Measurements from ENCODE around the gene PRXL2B.
"Not testable (repeated sequence)": the region's sequence is repeated elsewhere in the genome, so short reads cannot be mapped to it uniquely, and the experiment has no call there.

Gene PRXL2B

DNA sequence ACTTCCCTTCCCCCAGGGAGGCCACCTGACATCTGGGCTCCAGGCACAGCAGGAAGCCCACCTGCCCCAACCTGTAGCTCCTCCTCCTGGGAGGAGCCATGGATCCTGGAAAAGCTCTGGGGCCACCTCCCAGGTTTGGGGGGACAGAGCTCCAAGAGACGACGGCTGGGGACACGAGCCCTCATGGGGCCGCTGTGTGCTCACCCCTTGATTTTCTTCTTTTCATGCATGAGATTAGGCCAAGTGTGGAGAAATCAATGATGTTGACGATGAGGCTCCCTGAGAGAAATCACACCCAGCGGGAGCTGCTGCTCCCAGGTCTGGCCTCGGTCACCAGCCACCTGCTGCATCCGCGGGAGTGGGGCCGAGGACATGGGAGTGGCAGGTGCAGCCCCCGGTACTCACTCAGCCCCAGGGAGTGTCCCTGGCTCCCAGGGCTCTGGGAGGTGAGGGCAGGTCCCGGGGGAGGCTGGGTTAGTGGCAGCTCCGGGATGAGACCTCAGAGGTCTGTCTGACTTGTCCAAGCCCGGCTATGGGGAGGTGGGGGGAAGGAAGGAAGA, 21.7 kb upstream of the PRXL2B start:
- no peak for DNase-seq

DNA sequence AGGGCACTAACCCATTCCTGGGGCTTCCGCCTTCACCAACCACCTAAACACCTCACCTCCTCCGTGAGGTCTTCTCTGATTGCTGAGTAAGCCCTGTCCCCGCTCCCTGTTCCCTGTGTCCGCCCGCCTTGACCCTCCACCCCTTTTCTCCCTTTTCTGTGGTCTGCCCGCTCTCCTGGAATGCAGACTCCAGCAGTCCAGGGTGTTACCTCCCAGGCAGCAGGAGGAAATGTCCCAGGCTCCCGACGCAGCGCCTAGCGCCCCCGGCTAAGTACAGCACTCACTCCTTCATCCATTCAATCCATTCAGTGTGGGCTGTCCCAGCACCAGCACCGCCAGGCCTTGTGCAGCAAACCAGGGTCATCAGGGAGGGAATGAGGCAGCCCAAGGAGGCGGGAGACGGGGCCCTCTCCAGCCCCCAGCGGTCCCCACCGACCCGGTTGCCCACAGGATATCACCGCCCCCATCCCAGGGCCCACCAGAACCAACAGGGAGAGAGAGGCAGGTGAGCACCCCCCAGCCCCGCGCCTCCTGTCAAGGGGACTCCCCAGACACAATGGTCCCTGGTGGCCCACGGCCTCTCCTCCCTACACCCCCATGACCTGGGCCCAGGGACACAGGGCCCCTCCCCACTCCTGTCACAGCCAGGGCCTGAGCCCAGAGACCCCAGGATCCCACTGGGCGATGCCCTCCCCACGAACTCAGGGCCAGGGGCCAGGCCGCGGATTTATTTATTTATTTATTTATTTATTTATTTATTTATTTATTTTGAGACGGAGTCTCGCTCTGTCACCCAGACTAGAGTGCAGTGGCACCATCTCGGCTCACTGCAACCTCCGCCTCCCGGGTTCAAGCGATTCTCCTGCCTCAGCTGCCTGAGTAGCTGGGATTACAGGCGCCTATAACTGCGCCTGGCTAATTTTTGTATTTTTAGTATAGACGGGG, 20.2 kb upstream of the PRXL2B start:
- DNase-seq, result no peak

DNA sequence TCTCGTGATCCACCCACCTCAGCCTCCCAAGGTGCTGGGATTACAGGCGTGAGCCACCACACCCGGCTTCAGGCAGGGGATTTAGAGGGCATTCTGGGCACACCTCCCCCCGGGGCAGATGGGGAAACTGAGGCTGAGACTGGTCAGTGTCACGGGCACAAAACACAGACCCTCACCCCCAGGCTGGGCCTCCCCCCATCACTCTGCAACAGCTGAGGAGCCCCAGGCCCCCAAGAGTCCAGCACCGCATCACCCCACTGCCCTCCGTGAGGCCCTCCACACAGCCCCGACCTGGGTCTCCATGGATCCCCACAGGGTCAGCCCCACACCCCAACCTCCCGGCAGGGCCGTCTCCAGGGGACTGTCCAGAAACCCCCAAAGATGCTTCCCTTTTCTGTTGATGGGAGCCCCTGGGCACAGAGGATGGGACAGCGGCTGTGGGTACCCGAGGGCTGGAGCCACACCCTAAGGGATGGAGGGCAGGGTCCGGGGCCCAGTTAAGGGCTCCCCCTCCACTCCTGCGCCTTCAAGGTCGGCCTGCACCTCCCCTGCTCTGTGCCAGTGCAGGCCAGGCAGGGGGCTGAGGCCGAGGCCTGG, 19.4 kb upstream of the PRXL2B start:
- DNase-seq, result no peak

DNA sequence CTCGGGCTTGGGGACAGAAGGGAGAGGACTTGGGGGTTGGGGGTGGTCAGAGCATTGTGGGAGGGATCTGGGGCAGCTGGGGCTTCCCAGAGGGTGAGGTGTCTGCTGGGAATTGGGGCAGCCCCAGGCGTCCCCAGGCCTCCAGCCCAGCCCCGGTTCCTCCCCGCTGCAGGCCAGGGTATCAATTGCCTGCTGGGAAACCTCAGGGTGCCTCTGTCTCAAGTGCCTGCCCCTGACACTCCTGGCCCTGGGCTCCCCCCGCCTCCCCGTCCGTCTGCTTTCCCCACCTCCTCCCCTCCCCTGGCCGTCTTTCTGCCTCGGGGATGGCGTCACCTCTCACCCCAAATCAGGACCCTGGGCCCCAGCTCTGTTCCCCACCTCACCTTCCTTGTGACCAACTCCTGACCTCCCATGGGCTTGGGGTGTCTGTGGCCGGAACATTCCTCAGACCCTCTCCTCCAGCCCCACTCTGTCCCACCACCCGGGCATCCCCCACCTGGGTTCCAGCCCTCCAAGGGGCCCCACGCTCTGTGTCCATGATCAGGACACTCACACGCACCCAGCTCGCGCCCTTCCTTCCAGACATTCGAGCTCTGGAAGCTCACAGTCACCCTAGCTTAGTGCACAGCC, 18.3 kb upstream of the PRXL2B start:
- not testable (repeated sequence) for DNase-seq

DNA sequence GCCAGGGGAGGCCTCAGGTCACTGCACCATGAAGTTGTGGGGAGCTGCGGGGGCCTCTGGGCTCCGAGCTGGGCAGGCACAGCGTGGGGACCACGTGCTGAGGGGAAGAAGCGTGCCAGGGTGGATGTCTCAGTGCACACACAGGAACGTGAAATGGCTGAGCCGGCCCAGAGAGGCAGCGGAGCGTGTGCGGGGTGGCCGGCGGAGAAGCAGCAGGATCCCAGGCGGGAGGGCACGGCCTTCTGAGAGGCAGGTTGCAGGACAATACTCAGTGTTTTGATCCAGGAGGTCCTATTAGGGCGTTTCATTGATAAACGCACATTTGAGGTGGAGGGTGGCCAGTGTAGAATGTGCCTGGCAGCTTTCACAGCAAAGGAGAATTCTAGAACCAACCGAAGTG, 17.5 kb upstream of the PRXL2B start:
- DNase-seq, result no peak

DNA sequence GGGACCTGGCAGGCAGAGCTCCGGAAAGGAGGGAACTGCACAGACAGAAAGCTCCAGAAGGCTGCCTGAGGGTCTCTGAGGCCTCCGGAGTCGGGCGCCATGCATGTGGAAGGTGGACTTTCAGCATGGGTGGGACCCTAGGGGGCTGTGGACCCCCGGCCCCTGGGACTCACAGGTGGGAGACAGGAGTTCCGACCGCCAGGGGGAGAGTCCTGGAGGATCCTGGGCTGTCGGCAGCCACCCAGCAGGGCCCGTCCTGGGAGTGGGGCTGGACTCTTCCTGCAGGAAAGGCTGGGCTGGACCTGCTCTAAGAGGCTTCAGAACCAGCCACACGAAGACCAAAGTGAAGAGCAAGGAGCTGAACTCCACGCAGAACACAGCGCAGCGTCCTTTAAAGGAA, 16.9 kb upstream of the PRXL2B start:
- DNase-seq, result not testable (repeated sequence)

DNA sequence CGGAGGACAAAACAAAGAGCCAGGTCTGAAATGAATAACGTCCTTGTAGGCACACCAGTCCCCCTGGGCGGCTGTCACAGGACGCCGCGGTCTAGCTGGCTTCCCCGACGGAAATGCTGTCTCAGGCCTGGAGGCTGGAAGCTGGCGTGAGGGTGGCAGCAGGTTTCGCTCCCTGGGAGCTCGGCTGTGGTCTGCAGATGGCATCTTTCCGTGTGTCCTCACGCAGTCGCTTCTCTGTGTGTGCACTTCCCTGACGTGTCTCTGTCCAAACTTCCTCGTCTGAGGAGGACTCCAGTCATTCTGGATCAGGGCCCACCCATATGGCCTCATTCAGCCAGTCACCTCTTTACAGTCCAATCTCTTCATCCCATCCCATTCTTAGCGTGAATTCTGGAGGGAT, 16.2 kb upstream of the PRXL2B start:
- DNase-seq, result no peak

DNA sequence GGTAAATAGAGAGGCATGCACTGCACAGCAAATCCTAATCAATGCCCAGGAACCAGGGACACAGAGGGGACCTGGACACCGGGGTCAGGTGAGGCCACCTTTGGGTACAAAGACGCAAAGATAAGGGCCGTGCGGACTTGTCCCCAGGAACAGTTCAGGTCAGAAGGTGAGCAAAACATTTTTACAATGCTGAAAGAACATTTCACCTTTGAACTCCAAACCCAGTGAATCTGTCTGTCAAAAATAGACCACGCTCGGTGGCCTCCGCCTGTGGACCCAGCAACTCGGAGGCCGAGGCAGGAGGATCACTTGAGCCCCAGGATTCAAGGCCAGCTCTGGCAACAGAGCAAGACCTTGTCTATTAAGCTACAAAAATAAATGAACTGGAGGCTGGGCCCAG, 15.2 kb upstream of the PRXL2B start:
- no peak for DNase-seq

DNA sequence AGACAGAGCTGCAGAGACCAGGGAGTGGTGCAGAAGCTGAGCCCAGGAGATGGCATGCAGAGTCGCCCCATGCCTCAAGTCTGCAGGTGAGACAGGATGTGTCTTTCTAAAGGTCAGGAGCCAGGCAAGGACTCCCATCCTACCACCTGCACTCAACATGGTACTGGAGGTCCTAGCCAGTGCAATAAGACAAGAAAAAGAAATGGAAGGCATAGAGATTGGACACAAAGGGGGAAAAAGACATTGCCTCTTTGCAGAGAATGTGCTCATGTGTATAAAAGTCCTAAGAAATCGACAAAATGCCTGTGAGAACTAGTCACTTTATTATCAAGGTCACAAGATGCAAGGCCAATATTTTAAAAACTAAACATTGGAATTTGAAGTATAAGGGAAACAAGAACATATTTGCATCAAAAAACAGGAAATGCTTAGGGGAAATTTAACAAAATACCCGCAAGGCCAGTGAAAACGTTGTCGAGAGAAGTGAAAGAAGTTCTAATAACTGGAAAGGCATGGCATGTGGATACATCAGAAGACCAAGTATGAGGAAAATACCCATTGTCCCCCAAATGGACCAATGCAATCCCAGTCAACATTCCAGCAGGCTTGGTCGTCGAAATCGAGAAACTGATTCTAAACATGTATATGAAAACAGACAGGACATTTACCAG, 13.2 kb upstream of the PRXL2B start:
- no peak for DNase-seq

DNA sequence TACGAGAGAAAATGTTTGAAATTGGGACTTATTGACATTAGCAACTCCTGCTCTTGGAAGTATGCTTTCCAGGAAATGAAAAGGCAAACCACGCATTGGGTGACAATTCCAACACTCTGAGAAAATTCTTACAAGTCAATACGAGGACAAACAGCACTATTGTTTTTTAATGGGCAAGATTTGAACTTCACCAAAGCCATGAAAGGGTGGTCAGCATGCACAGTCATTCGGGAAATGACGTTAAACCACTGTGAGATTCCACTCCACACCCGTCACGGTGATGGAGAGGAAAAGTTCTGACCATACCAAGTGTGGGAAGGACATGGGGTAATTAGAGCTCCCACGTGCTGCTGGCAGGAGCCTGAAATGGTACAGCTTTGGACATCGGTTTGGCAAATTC, 12.2 kb upstream of the PRXL2B start:
- no peak for DNase-seq

DNA sequence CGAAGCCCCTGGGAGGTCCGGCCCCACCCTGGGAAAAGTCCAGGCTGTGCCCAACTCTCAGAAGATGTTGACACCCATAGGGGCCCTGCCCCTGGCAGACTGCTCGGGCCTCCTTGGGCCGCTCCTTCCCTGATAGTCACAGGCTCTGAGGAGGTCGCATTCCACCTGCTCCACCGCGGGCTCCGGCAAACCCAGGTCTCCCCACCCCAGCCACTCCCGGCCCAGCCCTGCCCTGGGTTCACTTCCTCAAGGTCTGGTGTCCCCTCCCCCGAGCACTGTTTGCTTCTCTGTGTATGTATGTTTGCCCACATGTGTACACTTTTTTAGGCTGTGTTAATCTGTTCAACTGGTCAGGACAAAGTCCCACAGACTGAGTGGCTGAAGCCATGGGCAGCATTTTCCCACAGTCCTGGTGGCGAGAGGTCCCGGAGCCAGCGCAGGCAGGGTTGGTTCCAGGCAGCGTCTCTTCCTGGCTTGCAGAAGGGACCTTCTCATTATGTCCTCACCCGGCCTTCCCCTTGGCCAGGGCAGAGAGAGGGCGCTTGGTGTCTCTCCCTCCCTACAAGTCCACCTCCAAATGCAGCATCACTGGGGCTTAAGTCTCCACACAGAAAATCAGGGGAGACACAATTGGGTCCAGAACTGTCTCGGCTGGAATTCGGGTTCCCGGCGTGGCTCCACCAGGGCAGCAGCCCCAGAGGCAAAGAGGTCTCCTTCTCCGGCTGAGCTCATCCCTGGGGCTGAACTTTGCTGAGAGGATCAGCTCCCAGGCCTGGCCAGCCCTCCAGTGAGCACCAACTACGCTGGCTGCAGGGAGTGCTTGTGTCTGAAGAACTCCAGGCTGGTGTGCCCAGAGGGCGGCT, 10.5 kb upstream of the PRXL2B start:
- DNase-seq, result no peak

DNA sequence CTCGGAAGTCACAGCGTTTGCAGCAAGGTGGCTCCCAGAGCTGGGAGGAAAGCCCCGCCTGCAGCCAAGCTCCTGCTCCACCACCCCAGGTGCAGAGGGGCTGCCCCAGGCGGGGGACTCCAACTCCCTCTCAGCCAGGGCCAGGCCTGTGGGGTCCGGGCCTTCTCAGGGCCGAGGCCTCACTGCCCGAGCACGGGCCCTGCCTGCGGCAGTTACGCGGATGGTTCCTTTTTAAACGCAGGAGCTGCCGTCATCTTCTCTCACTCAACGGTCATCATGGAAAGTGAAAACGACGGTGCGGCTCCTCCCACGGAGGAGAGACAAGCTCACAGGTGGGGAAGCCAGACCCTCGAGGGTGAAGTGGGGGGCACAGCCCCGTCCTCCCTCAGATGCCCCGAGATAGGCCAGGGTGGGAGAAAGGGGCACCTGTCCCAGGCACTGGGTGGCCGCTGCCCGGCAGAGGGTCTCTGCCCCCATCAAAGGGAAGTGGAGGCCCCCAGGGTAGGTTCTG, 9.0 kb upstream of the PRXL2B start:
- peak; percentile 81 for DNase-seq

DNA sequence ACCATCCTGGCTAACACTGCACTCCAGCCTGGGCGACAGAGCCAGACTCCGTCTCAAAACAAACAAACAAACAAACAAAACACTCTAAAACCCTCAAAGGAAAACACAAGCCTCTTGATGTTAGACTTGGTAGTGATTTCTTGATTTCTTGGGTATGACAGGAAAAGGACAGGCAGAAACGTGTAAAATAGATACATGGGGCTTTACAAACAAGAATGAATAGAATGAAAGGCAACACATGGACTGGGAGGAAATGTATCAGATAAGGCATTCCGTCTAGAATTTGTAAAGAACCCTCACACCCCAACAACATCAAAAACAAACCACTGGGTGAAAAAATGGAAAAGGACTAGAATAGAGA, 7.8 kb upstream of the PRXL2B start:
- DNase-seq, result no peak

DNA sequence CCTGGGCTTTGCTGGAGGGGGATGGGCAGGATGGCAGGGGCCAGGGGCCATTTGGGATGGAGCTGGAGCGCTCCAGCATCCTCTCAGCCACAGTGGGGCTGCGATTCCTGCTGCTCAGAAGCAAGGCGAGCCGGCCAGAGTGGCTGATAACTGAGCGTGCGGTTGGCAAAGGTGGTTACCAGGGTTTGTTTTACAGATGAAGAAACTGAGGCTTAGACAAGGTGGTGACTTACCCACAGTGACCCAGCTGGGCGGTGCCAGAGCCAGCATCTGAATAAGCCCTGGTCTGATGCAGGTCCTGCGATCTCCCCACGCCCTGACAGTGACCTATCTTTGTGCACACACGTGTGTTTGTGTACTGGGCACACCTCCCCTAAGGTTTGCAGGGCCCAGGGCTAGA, 5.9 kb upstream of the PRXL2B start:
- DNase-seq, result no peak

DNA sequence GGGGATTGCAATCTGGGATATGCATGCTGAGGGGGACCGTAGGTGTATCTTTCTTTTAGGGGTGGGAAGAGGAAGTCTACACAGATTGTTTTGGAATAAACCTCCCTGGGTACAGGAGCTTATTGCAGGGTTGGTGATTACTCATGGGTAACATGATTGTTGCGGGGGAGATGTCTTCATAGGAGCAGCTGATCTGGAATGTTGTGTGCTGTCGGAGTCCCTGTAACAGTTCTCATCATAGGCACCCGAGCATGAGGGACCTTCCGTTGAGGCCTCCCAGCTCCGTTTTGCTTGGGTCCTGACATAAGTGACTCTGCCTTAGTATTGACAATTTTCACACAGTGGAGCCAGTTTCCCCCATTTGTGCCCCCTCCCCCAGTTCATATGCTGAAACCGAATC, 4.2 kb upstream of the PRXL2B start:
- no peak for DNase-seq

DNA sequence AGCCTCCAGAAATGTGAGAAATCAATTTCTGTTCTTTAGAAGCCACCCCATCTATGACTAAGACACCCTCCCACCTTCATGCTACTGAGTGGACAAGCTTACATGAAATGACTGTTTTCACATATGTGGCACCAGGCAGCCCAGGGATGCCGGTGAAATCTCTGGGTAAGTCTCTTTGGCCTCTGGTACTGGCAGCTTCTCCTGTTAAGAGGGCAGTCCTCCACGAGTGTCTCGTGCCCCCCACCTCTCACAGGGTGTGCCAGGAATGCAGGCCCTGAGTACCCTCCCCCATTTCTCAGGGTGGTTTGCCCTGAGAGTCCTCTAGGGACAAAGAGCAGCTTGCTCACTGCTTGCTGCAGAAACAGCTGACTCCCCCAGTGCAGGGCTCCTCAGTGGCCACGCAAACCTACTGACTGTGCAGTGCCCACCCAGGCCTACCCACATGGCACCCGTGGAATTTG, 3.2 kb upstream of the PRXL2B start:
- no peak for DNase-seq

DNA sequence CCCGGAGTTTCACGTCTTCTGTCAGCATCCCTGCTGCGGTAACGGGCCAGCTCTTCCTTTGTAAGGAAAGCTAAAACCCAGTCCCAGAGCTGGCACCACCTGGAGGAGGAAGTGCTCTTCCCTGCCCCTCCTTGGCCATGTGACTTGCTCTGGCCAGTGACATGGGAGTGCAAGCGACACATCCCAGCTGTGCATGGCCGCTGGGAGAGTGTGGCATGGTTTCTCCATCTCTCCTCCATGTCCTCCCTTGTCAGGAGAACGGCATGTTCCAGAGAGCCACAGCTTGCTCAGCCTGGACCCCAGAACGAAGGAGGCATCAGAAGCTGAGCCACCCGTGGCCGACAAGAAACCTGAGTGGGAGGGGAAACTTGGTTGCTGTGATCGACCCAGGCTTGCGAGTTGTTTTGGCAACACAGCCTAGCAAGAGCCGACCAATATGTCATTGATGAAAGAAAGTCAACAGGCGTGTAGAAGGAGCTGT, 2.7 kb upstream of the PRXL2B start:
- DNase-seq, result peak; percentile 77

DNA sequence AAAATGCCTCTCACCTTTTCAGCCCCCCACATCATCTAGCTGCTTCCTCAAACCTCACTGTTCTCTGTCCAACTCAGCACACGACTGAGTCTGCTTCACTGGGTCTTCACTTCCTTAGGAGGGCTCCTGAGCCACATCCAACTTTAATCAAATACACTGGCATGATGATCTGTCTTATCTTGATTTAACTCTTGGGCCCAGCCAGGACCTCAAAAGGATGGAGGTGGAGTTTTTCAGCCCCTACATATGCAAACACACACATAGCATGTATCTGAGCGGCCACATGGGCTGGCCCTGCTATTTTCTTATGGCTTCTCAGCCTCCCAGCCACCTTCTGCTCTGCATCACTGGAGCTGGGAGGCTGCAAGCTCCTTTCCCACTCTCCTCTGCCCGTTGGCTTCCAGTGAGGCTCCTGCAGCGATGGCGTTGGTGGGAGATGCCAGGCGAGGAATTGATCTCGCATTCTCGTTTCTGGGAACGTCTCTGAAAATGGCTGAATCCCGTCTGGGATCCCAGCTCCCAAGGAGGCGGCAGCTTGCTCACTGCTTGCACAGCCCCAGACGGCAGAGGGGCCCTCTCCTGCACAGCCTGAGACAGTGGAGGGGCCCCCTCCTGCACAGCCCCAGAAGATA, 1.8 kb upstream of the PRXL2B start:
- DNase-seq, result no peak

DNA sequence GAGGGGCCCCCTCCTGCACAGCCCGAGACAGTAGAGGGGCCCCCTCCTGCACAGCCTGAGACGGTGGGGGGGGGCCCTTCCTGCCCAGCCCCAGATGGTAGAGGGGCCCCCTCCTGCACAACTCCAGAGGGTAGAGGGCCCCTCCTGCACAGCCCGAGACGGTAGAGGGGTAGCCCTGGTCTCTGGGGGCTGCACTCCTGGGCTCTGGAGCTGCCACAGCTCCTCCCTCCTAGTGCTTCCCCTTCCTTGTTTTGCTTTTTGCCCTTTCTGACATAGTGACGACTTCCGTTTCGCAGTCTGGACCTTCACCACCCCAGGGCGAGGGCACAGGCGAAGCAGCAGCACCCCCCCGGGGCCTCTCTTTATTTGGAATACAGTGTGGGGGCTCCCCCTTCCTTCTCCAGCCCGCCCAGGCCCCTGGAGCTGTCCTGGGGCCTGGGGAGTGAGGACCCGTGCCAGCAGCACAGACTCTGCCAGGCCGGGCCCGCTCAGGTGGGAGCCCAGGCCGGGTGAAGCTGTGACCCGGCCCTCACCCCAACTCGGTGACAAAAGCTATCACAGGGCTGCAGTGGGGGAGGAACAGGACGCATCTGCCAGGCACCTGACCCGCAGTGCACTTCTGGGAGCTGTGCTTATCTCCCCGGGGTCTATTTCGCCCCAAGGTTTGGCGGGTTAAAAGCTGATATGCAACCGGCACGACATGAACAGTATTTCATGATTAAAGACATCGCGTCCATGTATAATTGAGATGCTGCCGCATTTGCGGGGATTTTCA, 1.1 kb upstream of the PRXL2B start:
- DNase-seq, result peak; percentile 85

DNA sequence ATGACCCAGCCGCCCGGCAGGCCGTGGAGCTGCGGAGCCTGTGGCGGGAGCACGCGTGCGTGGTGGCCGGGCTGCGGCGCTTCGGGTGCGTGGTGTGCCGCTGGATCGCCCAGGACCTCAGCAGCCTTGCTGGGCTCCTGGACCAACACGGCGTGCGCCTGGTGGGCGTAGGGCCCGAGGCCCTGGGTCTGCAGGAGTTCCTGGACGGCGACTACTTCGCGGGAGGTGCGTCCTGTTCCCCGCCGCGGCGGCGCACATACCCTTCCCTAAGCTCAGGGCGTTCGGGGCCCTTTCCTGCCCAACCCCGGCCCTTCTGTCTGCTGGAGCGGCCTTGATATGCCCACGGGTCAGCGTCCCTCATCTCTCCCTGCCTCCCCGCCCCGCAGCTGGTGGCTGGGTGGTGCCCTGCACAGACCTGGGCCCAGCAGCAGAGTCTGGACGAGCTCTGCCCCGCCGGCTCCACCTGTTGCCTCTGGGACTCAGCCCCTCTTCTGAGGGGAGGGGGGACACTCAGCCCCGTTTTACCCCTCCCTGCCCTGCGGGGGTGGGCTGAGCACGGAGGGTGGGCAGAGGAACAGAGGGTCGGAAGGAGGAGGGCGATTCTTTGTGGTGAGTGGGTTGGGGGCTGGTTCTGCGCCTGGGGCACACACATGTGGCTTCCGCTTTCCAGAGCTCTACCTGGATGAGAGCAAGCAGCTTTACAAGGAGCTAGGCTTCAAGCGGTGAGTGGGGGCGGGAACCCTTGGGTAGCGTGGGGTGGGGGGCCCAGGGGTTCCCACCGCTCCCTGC, 688 bp downstream of the PRXL2B start:
- DNase-seq, result no peak

All from activated effector memory CD4-positive, alpha-beta T cell treated with anti-CD3 and anti-CD28 coated beads, Interleukin-2, amount 50 U/mL, for 16 hours (primary cell).